Immature natural killer cell (primary cell): ENCODE measurements around the gene SNTB2. TPM values are rescaled to one million over a fixed set of nuclear protein-coding genes. Genes with fewer than 3 reads are reported as not detected.
"Not testable (repeated sequence)": the region's sequence is repeated elsewhere in the genome, so short reads cannot be mapped to it uniquely, and the experiment has no call there.

ENCODE experiments used
- DNase-seq, 3 donors: peaks; one replicate each; pipeline ENCODE4 v3.0.0; 2022; ENCODE audit warnings: mixed read lengths in 1 of 3
- H3K27ac Mint-ChIP-seq, 6 donors: one replicate each; pipeline ENCODE4 v1.8.0; 2020; ENCODE audit warnings: mixed read lengths in 6 of 6, mild to moderate bottlenecking in 5 of 6, inconsistent platforms in 4 of 6, moderate library complexity in 3 of 6
- H3K27me3 Mint-ChIP-seq, 3 donors: one replicate each; pipeline ENCODE4 v1.8.0; 2020 to 2021; ENCODE audit warnings: low read depth in 3 of 3, mild to moderate bottlenecking in 3 of 3, mixed read lengths in 3 of 3, moderate library complexity in 3 of 3, inconsistent platforms in 1 of 3
- H3K36me3 Mint-ChIP-seq, 3 donors: one replicate each; pipeline ENCODE4 v1.8.0; 2020; ENCODE audit warnings: mixed read lengths in 3 of 3, inconsistent platforms in 2 of 3, mild to moderate bottlenecking in 2 of 3
- H3K4me1 Mint-ChIP-seq, 2 donors: one replicate each; pipeline ENCODE4 v1.8.0; 2020; ENCODE audit warnings: inconsistent platforms in 2 of 2, mild to moderate bottlenecking in 2 of 2, mixed read lengths in 2 of 2, moderate library complexity in 1 of 2
- H3K4me3 Mint-ChIP-seq, 5 donors: one replicate each; pipeline ENCODE4 v1.8.0; 2020; ENCODE audit warnings: mild to moderate bottlenecking in 5 of 5, mixed read lengths in 5 of 5, inconsistent platforms in 3 of 5, moderate library complexity in 3 of 5
- H3K9me3 Mint-ChIP-seq, 6 donors: one replicate each; pipeline ENCODE4 v1.8.0; 2020; ENCODE audit warnings: mild to moderate bottlenecking in 6 of 6, mixed read lengths in 6 of 6, inconsistent platforms in 4 of 6, moderate library complexity in 3 of 6
- polyA plus RNA-seq, 3 donors: library from polyadenylated mRNA; unstranded; fragments of 300-500 nt; fragmentation: Illumina TruSeq; gene quantifications; one replicate each; pipeline ENCODE4 v1.2.3, GENCODE V29; 2021

Gene SNTB2
- polyA plus RNA-seq: 10 to 100 TPM; 16.7 to 23.1 (median 17.7) TPM

- Mint-ChIP-seq H3K9me3 (no peaks in the 10 kb centered on the region), H3K27me3 (peaks cover 7 to 15% (median 7%) of the 10 kb centered on the region in 3 donors), H3K4me3 (peak within 1 kb of the TSS; percentile 98 to 100 (median 99)), H3K27ac (peak within 1 kb of the TSS; percentile 95 to 100 (median 100)), H3K36me3 (peaks cover 5 to 6% (median 5%) of the 10 kb centered on the region in 3 donors), H3K4me1 (peaks cover 57 to 59% of the 10 kb centered on the region in 2 donors)
- peak; percentile 90 to 92 (median 92) for DNase-seq
These were observed at the start of gene SNTB2 for GRCh38 chr16:69186642-69187445. Gene SNTB2, plus strand, starts transcription at chr16:69187164. Its CDS starts 3 bp downstream, at chr16:69187167.

- peaks cover 9 to 17% of the 10 kb centered on the region in 2 donors for H3K4me1 Mint-ChIP-seq
- no peak for DNase-seq
- H3K27me3 Mint-ChIP-seq: no peaks in the 10 kb centered on the region
- H3K4me3 Mint-ChIP-seq: no peak overlapping the region
- H3K36me3 Mint-ChIP-seq: peaks cover 24 to 48% (median 40%) of the 10 kb centered on the region in 3 donors
- H3K9me3 Mint-ChIP-seq: no peaks in the 10 kb centered on the region
- H3K27ac Mint-ChIP-seq: no peak overlapping the region
These were observed 48.4 kb upstream of the SNTB2 start for GRCh38 chr16:69138608-69139007.

GRCh38 chr16:69139464-69139863 is 47.5 kb upstream of the SNTB2 start:
- H3K27me3 Mint-ChIP-seq, H3K27ac Mint-ChIP-seq, H3K4me1 Mint-ChIP-seq, H3K9me3 Mint-ChIP-seq, H3K4me3 Mint-ChIP-seq, DNase-seq: not testable (repeated sequence)
- H3K36me3 Mint-ChIP-seq: peaks cover 24 to 48% (median 42%) of the 10 kb centered on the region in 3 donors

DNA sequence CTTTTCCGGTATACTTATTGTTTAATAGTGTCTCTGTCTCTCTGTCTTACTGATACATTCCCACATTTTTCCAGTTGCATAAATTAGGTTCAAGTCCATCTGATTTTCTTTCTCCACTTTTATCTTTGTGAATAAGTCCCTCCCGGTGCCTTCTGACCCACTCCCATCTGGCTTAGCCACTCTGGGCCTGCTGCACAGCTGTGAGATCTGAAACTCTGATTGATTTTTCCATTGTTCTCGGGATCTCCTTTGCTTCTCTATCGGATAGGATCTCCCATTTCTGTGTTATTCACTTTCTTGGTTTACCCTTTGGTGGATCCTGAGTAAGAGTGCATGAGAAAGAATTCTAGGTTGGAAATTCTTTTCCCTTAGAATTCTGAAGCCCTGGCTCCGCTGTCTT is 46.0 kb upstream of the SNTB2 start:
- no peak for DNase-seq
- Mint-ChIP-seq H3K4me1 (peaks cover 2 to 4% of the 10 kb centered on the region in 2 donors), H3K36me3 (peaks cover 24 to 53% (median 44%) of the 10 kb centered on the region in 3 donors), H3K27me3 (no peaks in the 10 kb centered on the region), H3K27ac (no peak overlapping the region), H3K9me3 (no peaks in the 10 kb centered on the region), H3K4me3 (no peak overlapping the region)

DNA sequence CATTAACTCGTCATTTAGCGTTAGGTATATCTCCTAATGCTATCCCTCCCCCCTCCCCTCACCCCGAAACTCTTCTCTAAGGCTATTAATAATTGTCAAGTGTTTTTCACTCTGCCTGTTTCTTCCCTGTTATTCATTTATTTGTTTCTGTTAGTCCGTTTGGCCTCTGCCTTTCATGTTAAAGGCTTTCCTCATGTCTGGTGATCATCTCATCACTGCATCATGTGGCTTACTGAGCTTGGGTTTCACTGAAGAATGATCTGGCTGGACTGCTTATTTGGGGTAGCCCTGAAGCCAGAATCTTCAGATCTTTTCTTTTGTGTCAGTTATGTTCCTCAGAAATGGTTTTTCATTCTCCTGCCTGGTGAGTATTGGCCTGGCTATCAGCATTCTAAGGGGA is 45.0 kb upstream of the SNTB2 start:
- no peak overlapping the region for H3K4me3 Mint-ChIP-seq
- no peak overlapping the region for H3K27ac Mint-ChIP-seq
- H3K9me3 Mint-ChIP-seq: no peaks in the 10 kb centered on the region
- peaks cover 0 to 2% (median 0%) of the 10 kb centered on the region in 3 donors for H3K27me3 Mint-ChIP-seq
- DNase-seq: no peak
- H3K4me1 Mint-ChIP-seq: peaks cover 0 to 2% of the 10 kb centered on the region in 2 donors
- peaks cover 24 to 53% (median 48%) of the 10 kb centered on the region in 3 donors for H3K36me3 Mint-ChIP-seq

GRCh38 chr16:69143116-69143515 is 43.8 kb upstream of the SNTB2 start:
- Mint-ChIP-seq H3K4me3 (no peak overlapping the region), H3K9me3 (no peaks in the 10 kb centered on the region), H3K4me1 (no peaks in the 10 kb centered on the region), H3K36me3 (peaks cover 22 to 50% (median 45%) of the 10 kb centered on the region in 3 donors), H3K27me3 (peaks cover 0 to 2% (median 0%) of the 10 kb centered on the region in 3 donors), H3K27ac (no peak overlapping the region)
- DNase-seq: no peak

- Mint-ChIP-seq H3K9me3 (no peaks in the 10 kb centered on the region), H3K36me3 (peaks cover 20 to 39% (median 38%) of the 10 kb centered on the region in 3 donors), H3K4me1 (no peaks in the 10 kb centered on the region), H3K27me3 (peaks cover 0 to 2% (median 0%) of the 10 kb centered on the region in 3 donors), H3K4me3 (no peak overlapping the region), H3K27ac (no peak overlapping the region)
- DNase-seq: no peak
These were observed 41.3 kb upstream of the SNTB2 start for GRCh38 chr16:69145658-69146057.

DNA sequence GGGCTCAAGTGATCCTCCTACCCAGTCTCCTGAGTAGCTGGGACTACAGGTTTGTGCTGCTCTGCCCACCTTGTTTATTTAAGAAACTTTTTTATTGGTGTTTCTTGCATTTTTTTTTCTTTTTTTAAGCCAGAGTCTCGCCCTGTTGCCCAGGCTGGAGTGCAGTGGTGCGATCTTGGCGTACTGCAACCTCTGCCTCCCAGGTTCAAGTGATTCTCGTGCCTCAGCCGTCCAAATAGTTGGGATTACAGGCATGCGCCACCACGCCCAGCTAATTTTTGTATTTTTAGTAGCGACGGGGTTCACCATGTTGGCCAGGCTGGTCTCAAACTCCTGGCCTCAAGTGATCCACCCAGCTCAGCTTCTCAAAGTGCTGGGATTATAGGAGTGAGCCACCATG is 37.3 kb upstream of the SNTB2 start:
- H3K9me3 Mint-ChIP-seq, H3K4me3 Mint-ChIP-seq, H3K4me1 Mint-ChIP-seq, H3K27me3 Mint-ChIP-seq, H3K27ac Mint-ChIP-seq, DNase-seq: not testable (repeated sequence)
- H3K36me3 Mint-ChIP-seq: peaks cover 20 to 34% (median 22%) of the 10 kb centered on the region in 3 donors

DNA sequence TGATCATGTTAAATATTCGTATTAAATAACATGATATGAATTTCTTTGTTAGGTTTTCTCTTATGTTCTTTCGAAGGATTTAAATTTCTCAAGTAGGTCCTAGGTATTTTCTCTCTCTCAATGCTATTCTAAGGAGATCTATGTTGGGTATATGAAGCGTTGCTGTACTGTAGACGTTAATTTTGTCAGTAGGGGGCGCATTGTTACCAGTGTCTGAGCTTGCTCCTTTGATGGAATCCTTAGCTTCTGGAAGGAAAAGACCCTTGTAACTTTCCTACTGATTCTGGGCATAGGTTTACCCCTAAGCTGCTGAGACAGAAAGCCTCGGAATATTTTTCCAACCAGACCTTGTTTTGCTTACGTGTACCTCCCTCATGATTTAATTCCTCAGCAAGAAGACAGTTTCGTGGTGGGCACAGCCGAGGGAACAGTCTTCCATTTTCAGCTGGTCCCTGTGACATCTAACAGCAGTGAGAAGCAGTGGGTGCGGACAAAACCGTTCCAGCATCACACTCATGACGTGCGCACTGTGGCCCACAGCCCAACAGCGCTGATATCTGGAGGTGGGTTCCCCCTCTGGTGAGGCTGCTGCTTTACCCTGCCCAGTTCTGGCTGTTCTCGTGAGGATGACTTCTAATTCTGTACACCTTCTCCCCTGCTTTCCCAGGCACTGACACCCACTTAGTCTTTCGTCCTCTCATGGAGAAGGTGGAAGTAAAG is 36.7 kb upstream of the SNTB2 start:
- DNase-seq: peak; percentile 61 to 71 (median 66)
- no peak overlapping the region for H3K4me3 Mint-ChIP-seq
- peak overlapping the region in 1 of 6 donors; percentile 49 for H3K27ac Mint-ChIP-seq
- H3K27me3 Mint-ChIP-seq: peaks cover 0 to 2% (median 0%) of the 10 kb centered on the region in 3 donors
- peaks cover 21 to 39% (median 22%) of the 10 kb centered on the region in 3 donors for H3K36me3 Mint-ChIP-seq
- H3K4me1 Mint-ChIP-seq: no peaks in the 10 kb centered on the region
- H3K9me3 Mint-ChIP-seq: no peaks in the 10 kb centered on the region

GRCh38 chr16:69157196-69157595 is 29.8 kb upstream of the SNTB2 start:
- Mint-ChIP-seq H3K27ac (peak overlapping the region in 1 of 6 donors; percentile 18), H3K36me3 (peaks cover 41 to 54% (median 47%) of the 10 kb centered on the region in 3 donors), H3K9me3 (no peaks in the 10 kb centered on the region), H3K27me3 (no peaks in the 10 kb centered on the region), H3K4me1 (no peaks in the 10 kb centered on the region), H3K4me3 (no peak overlapping the region)
- no peak for DNase-seq

DNA sequence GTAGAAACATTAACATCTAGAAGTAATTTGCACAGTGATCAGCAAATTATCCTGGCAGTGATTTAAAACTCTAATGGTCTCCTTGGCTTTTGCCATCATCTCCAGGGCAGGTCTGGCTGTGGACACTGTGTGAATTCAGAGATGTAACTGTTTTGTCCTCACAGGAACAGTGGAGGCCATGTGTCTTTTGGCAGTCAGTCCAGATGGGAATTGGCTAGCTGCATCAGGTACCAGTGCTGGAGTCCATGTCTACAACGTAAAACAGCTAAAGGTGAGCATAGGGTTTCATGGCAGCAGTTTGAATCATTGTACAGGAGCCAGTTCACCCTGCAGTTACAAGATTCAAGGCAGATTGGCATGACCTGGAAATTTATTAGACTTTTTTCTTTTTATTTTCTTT is 26.8 kb upstream of the SNTB2 start:
- Mint-ChIP-seq H3K27me3 (no peaks in the 10 kb centered on the region), H3K4me3 (no peak overlapping the region), H3K4me1 (no peaks in the 10 kb centered on the region), H3K9me3 (no peaks in the 10 kb centered on the region), H3K27ac (peak overlapping the region in 1 of 6 donors; percentile 21), H3K36me3 (peaks cover 40 to 54% (median 54%) of the 10 kb centered on the region in 3 donors)
- DNase-seq: no peak

- Mint-ChIP-seq H3K4me1 (peaks cover 20 to 26% of the 10 kb centered on the region in 2 donors), H3K36me3 (peaks cover 28 to 50% (median 41%) of the 10 kb centered on the region in 3 donors), H3K4me3 (no peak overlapping the region), H3K27me3 (no peaks in the 10 kb centered on the region), H3K9me3 (no peaks in the 10 kb centered on the region), H3K27ac (peak overlapping the region in 2 of 6 donors; percentile 36 to 83)
- no peak for DNase-seq
These were observed 21.4 kb upstream of the SNTB2 start for GRCh38 chr16:69165584-69165983.

GRCh38 chr16:69166221-69166833 is 20.6 kb upstream of the SNTB2 start:
- Mint-ChIP-seq H3K27ac (peak overlapping the region in 5 of 6 donors; percentile 26 to 83 (median 52)), H3K4me1 (peaks cover 20 to 26% of the 10 kb centered on the region in 2 donors), H3K4me3 (peak overlapping the region in 2 of 5 donors; percentile 18 to 30), H3K36me3 (peaks cover 23 to 44% (median 36%) of the 10 kb centered on the region in 3 donors), H3K27me3 (no peaks in the 10 kb centered on the region), H3K9me3 (no peaks in the 10 kb centered on the region)
- peak; percentile 13 to 18 (median 17) for DNase-seq
